K562 (cell line): ENCODE results near the gene DEPDC1B.

Experiments used
- ARNT ChIP-seq, 2 experiments: fragments of 450-650 bp; IDR thresholded peaks; 2 replicates each; pipeline ENCODE4 v1.6.1; 2016; ENCODE audit warnings: mild to moderate bottlenecking in 1 of 2
- CTCF ChIP-seq, 3 experiments: IDR thresholded peaks in 2 of 3; conservative IDR thresholded peaks in 1 of 3; 2 replicates each; pipeline ENCODE4 v1.5.1; 2011 to 2012; ENCODE audit warnings: low read length in 3 of 3, mild to moderate bottlenecking in 3 of 3, control low read depth in 2 of 3, improper control_type of control experiment in 1 of 3, inconsistent platforms in 1 of 3, low read depth in 1 of 3, mixed read lengths in 1 of 3, moderate library complexity in 1 of 3; ENCODE audit not compliant: insufficient read depth in 2 of 3
- HMGN3 ChIP-seq: IDR thresholded peaks from 2 replicates; pipeline ENCODE4 v1.6.1; 2011; ENCODE audit warnings: borderline replicate concordance, low read depth, mild to moderate bottlenecking, mixed read lengths, low read length; ENCODE audit not compliant: insufficient read length; ENCODE audit errors: extremely low read depth
- NFXL1 ChIP-seq: fragments of 450-650 bp; formaldehyde crosslinking; IDR thresholded peaks from 2 replicates; pipeline ENCODE4 v1.4.0; 2021; ENCODE audit warnings: mild to moderate bottlenecking
- POLR2H ChIP-seq: IDR thresholded peaks from 2 replicates; pipeline ENCODE4 v1.6.1; 2016; ENCODE audit warnings: missing genetic modification characterization, low read depth, mild to moderate bottlenecking, control low read depth, missing compliant biosample characterization, moderate library complexity
- ZC3H8 ChIP-seq: fragments of 450-650 bp; IDR thresholded peaks from 2 replicates; pipeline ENCODE4 v1.6.1; 2017
- ZFP91 ChIP-seq: sonication (generic); formaldehyde crosslinking; IDR thresholded peaks from 2 replicates; pipeline ENCODE4 v1.8.0; 2022; ENCODE audit warnings: mild to moderate bottlenecking, missing genetic modification reagents
- ZNF3 ChIP-seq: fragments of 250-450 bp; sonication (Bioruptor Pico); IDR thresholded peaks from 2 replicates; pipeline ENCODE4 v1.5.0; 2021; ENCODE audit warnings: mild to moderate bottlenecking, moderate library complexity
- ZNF75A ChIP-seq: fragments of 450-650 bp; formaldehyde crosslinking; IDR thresholded peaks from 2 replicates; pipeline ENCODE4 v1.4.0; 2020; ENCODE audit warnings: mild to moderate bottlenecking

GRCh38 chr5:60563696-60564324, 136.2 kb downstream of the DEPDC1B start:
- TF ChIP-seq ARNT (IDR thresholded peaks at IDR 0.05) (no peak), HMGN3 (no peak), ZNF75A (no peak), ZNF3 (no peak), ZC3H8 (no peak), ZFP91 (CRISPR knock-in tag) (no peak), NFXL1 (no peak), CTCF (IDR thresholded peaks at IDR 0.05 in 2 of 3, conservative IDR thresholded peaks at IDR 0.05 in 1 of 3; ENCODE audit: insufficient read depth in 2 of 3, low read depth in 1 of 3, low read length in 3 of 3) (no peak), POLR2H (tag) (no peak)
